Gastroesophageal sphincter (tissue), 3 donors: ENCODE measurements around the gene PARP6.

Experiments used
- CTCF ChIP-seq, 4 experiments: fragments of 200-600 bp in 2 of 4; fragments of 450-650 bp in 2 of 4; sonication (generic) in 1 of 4; IDR thresholded peaks; one replicate each; pipeline ENCODE4 v1.5.1; 2017 to 2019; ENCODE audit warnings: antibody characterized with exemption in 4 of 4, mild to moderate bottlenecking in 2 of 4, moderate library complexity in 2 of 4
- EP300 ChIP-seq: sonication (generic); formaldehyde crosslinking; IDR thresholded peaks from one replicate; pipeline ENCODE4 v1.6.1; 2017; ENCODE audit warnings: antibody characterized with exemption, mild to moderate bottlenecking
- POLR2A ChIP-seq, 2 donors: fragments of 450-650 bp; IDR thresholded peaks; one replicate each; pipeline ENCODE4 v1.6.1; 2017; ENCODE audit warnings: antibody characterized with exemption in 2 of 2, mild to moderate bottlenecking in 2 of 2, moderate library complexity in 1 of 2
- POLR2AphosphoS5 ChIP-seq: sonication (generic); formaldehyde crosslinking; IDR thresholded peaks from one replicate; pipeline ENCODE4 v1.6.1; 2017; ENCODE audit warnings: antibody characterized with exemption

- TF ChIP-seq CTCF (IDR thresholded peaks at IDR 0.05) (no peak), POLR2AphosphoS5 (no peak), EP300 (no peak), POLR2A (IDR thresholded peaks at IDR 0.05) (no peak)
These were observed 32.7 kb downstream of the PARP6 start for GRCh38 chr15:72239652-72240051.
